Gastrocnemius medialis (tissue), 4 donors: ENCODE results near the gene LSP1.

Experiments used
- CTCF ChIP-seq, 5 experiments: fragments of 450-650 bp in 3 of 5; fragments of 200-600 bp in 2 of 5; sonication (generic) in 2 of 5; IDR thresholded peaks in 4 of 5; conservative IDR thresholded peaks in 1 of 5; 1 replicate in 4 of 5; 2 replicates in 1 of 5; pipeline ENCODE4 v1.5.1; 2016 to 2019; ENCODE audit warnings: antibody characterized with exemption in 5 of 5, mild to moderate bottlenecking in 3 of 5, moderate library complexity in 3 of 5
- POLR2A ChIP-seq, 2 donors: fragments of 450-650 bp; IDR thresholded peaks; one replicate each; pipeline ENCODE4 v1.6.1; 2017; ENCODE audit warnings: antibody characterized with exemption in 2 of 2, mild to moderate bottlenecking in 2 of 2, moderate library complexity in 2 of 2

GRCh38 chr11:1875093-1875850 is 22.4 kb downstream of the LSP1 start:
- TF ChIP-seq CTCF (IDR thresholded peaks at IDR 0.05 in 4 of 5, conservative IDR thresholded peaks at IDR 0.05 in 1 of 5) (no peak), POLR2A (IDR thresholded peaks at IDR 0.05) (no peak)
